Measurements from ENCODE around the gene CHFR. TPM values are rescaled to one million over a fixed set of nuclear protein-coding genes. Genes with fewer than 3 reads are reported as not detected.
"Not testable (repeated sequence)": the region's sequence is repeated elsewhere in the genome, so short reads cannot be mapped to it uniquely, and the experiment has no call there.

The CHFR gene
- 24.2 and 24.7 TPM in 2 replicates for total RNA-seq (2014; rRNA removed; shearing (Covaris generic))
- polyA plus RNA-seq (2015; cell fraction: cytosol; rRNA removed): 14.2 and 15.0 TPM in 2 replicates
- polyA plus RNA-seq (2015; cell fraction: nucleus; rRNA removed): 51.8 and 53.6 TPM in 2 replicates

GRCh38 chr12:132887513-132888351 lies at the start of gene CHFR:
CHFR (minus strand) TSS chr12:132887605; CDS start chr12:132887328, 277 bp downstream.
- peak; percentile 97 for DNase-seq (ENCODE audit: low read depth)

- not testable (repeated sequence) for DNase-seq (ENCODE audit: low read depth)
Observed at GRCh38 chr12:132936921-132937320, 49.5 kb upstream of the CHFR start.

GRCh38 chr12:132936163-132936562 lies 48.8 kb upstream of the CHFR start:
- DNase-seq (ENCODE audit: low read depth): no peak

GRCh38 chr12:132926415-132926833 lies 39.0 kb upstream of the CHFR start:
- DNase-seq (ENCODE audit: low read depth): no peak

GRCh38 chr12:132925597-132926414 lies 38.4 kb upstream of the CHFR start:
- no peak for DNase-seq (ENCODE audit: low read depth)

- DNase-seq (ENCODE audit: low read depth): no peak
Observed at GRCh38 chr12:132924356-132924755, 37.0 kb upstream of the CHFR start.

- DNase-seq (ENCODE audit: low read depth): no peak
Observed at GRCh38 chr12:132923356-132923909, 36.0 kb upstream of the CHFR start.

- no peak for DNase-seq (ENCODE audit: low read depth)
Observed at GRCh38 chr12:132922676-132923075, 35.3 kb upstream of the CHFR start.

GRCh38 chr12:132921685-132922084 lies 34.3 kb upstream of the CHFR start:
- no peak for DNase-seq (ENCODE audit: low read depth)

- no peak for DNase-seq (ENCODE audit: low read depth)
Observed at GRCh38 chr12:132918680-132919079, 31.3 kb upstream of the CHFR start.

- no peak for DNase-seq (ENCODE audit: low read depth)
Observed at GRCh38 chr12:132909030-132909368, 21.6 kb upstream of the CHFR start.

- no peak for DNase-seq (ENCODE audit: low read depth)
Observed at GRCh38 chr12:132908145-132909029, 21.0 kb upstream of the CHFR start.

GRCh38 chr12:132907789-132908144 lies 20.4 kb upstream of the CHFR start:
- not testable (repeated sequence) for DNase-seq (ENCODE audit: low read depth)

- DNase-seq (ENCODE audit: low read depth): no peak
Observed at GRCh38 chr12:132907216-132907615, 19.8 kb upstream of the CHFR start.

GRCh38 chr12:132904718-132905328 lies 17.4 kb upstream of the CHFR start:
- DNase-seq (ENCODE audit: low read depth): no peak

GRCh38 chr12:132899033-132899432 lies 11.6 kb upstream of the CHFR start:
- DNase-seq (ENCODE audit: low read depth): peak; percentile 13

GRCh38 chr12:132888852-132889251 lies 1.4 kb upstream of the CHFR start:
- DNase-seq (ENCODE audit: low read depth): no peak

- DNase-seq (ENCODE audit: low read depth): no peak
Observed at GRCh38 chr12:132886529-132887477, 602 bp downstream of the CHFR start.

GRCh38 chr12:132881818-132882217 lies 5.6 kb downstream of the CHFR start:
- DNase-seq (ENCODE audit: low read depth): no peak
